Activated T-helper 1 cell treated with anti-CD3 and anti-CD28 coated beads, Interleukin-12 subunit alpha, Interleukin-12 subunit beta, Interleukin-2, Interleukin-4 antibody, amounts not matched to agents 30 ng/mL and 10 ng/mL and 1 ng/mL, durations not matched to agents 14 hours and 24 hours and 36 hours (primary cell): ENCODE data around the gene RAI1. TPM values are rescaled to one million over a fixed set of nuclear protein-coding genes. Genes with fewer than 3 reads are reported as not detected.

Experiments
- DNase-seq: peaks from one replicate; pipeline ENCODE4 v3.0.0; 2021; ENCODE audit warnings: low spot score
- H3K27ac Mint-ChIP-seq: one replicate; pipeline ENCODE4 v1.8.0; 2021; ENCODE audit warnings: mild to moderate bottlenecking, mixed read lengths
- H3K27me3 Mint-ChIP-seq: one replicate; pipeline ENCODE4 v1.8.0; 2022; ENCODE audit warnings: mild to moderate bottlenecking, moderate library complexity, mixed read lengths; ENCODE audit not compliant: insufficient read depth
- H3K36me3 Mint-ChIP-seq: one replicate; pipeline ENCODE4 v1.8.0; 2021; ENCODE audit warnings: low read depth, mixed read lengths
- H3K4me1 Mint-ChIP-seq: one replicate; pipeline ENCODE4 v1.8.0; 2021; ENCODE audit warnings: low read depth, mixed read lengths
- H3K4me3 Mint-ChIP-seq: one replicate; pipeline ENCODE4 v1.8.0; 2021; ENCODE audit warnings: mild to moderate bottlenecking, moderate library complexity, mixed read lengths
- H3K9me3 Mint-ChIP-seq: one replicate; pipeline ENCODE4 v1.8.0; 2021; ENCODE audit warnings: mixed read lengths
- intact Hi-C: fragments of 100-400 bp; cut with micrococcal nuclease; formaldehyde crosslinking; loops from one replicate; pipeline ENCODE4 v1.15.1; 2024
- total RNA-seq: library from RNA; stranded (reverse); gene quantifications from 2 replicates; pipeline ENCODE4 v1.2.3, GENCODE V29; 2022

Gene RAI1
- total RNA-seq, 1 donor from 2014 or later: 31.1 TPM

DNA sequence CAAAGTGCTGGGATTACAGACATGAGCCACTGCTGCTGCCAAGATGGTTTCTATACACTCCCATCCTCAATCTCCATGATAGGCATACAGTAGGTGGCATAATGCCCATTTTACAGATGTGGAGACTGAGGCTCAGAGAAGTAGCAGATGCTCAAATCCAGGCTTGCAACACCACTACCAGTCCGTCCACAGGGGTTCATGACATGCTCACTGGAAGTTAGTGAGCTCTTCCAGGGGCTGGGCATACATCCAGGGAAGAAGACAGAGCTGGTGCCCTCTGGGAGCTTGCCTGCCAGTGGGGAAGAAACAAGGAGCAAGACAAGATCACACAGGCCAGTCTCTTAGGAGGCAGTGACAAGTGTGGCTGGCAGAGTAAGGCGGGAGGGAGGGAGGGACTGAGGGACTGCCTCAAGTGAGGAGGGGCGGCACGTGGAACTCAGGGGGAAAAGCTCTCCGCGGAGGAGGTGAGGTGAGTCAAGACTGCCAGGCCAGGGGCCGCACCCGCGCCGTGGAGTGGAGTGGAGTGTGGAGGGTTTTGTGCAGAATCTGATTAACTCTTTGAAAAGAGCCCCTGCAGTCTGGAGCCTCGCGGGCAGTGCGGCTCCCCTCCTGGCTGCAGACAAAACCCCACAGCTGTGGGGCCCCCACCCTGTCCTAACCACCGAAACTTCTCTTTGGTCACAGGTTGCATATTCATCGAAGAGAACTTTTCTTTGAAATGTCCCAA is 127.6 kb downstream of the RAI1 start:
- H3K4me3 Mint-ChIP-seq: no peak overlapping the region
- H3K36me3 Mint-ChIP-seq: peaks cover 22% of the 10 kb centered on the region
- no peaks in the 10 kb centered on the region for H3K27me3 Mint-ChIP-seq
- no peaks in the 10 kb centered on the region for H3K9me3 Mint-ChIP-seq
- peaks cover 5% of the 10 kb centered on the region for H3K4me1 Mint-ChIP-seq
- intact Hi-C loops: no loop called here
- DNase-seq: no peak
- no peak overlapping the region for H3K27ac Mint-ChIP-seq

DNA sequence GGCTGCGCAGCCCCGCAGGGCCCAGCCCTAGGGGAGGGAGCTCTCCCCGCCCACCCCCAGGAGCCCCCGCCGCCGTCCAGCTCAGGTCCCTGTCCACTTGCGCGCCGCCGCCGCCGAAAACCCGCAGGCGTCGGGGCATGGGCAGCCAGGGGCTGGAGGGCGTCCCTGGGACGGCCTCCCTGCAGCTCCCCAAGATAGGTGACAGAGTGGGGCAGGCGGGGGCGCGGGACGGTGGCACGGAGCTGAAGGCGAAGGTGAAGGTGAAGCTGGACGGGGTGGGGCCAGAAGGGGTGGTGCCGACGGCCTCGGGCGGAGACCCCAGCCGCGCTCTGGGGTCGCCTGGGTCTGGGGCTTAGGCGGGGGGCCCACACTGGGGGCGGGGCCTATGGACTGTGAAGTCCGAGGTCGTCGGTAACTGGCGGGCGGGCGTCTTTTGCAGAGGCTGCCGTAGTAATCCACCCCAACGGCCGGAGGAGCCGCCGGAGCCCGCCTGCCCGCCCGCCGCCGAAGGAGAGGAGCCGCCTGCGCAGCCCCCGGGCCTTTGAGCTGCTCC is 128.3 kb downstream of the RAI1 start:
- peaks cover 21% of the 10 kb centered on the region for H3K36me3 Mint-ChIP-seq
- no peak overlapping the region for H3K27ac Mint-ChIP-seq
- H3K4me3 Mint-ChIP-seq: no peak overlapping the region
- DNase-seq: no peak
- peaks cover 5% of the 10 kb centered on the region for H3K4me1 Mint-ChIP-seq
- no peaks in the 10 kb centered on the region for H3K27me3 Mint-ChIP-seq
- intact Hi-C loops: loop anchor here (5.0 kb wide), 1 partner anchor 223 kb away; no protein-coding TSS in a partner anchor
- H3K9me3 Mint-ChIP-seq: no peaks in the 10 kb centered on the region

DNA sequence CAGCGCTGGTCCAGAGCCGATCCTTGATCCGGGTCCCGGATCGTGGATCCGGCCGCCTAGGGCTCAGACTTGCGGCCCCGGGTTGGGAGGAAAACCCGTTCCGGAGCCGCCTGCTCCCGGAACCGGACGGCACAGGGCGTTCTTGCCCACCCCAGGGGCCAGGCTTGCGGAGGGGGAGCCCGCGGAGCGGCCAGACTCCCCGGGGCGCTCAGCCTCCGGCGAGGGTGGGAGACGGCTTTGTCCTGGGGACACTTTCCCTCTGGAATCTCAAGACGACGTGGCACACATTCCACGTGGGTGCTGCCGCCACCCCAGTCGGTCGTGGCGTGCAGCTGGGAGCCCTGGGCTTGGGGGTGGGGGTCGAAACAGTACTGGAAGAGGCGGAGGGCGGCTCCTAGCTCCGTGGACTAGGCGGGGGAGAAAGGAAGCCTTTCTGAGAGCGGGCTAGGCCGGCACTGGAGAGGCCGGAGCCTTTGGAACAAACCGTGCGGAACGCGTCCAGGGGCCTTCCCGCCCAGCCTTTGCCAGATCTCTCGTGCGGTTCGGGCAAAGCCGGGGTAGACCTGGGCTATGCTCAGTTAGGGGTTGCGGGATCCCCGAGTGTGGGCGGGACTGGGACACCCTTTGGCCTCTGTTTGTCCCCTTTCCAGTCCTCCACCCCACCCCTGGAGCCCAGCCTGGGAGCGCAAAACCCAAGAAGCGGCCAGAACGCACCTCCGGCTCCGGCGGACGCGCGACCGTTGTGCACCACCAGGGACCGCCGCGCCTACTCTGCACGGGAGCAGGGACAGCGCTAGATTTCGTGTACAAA is 129.0 kb downstream of the RAI1 start:
- intact Hi-C loops: loop anchor here (5.0 kb wide), 1 partner anchor 222 kb away; no protein-coding TSS in a partner anchor
- no peaks in the 10 kb centered on the region for H3K9me3 Mint-ChIP-seq
- DNase-seq: no peak

DNA sequence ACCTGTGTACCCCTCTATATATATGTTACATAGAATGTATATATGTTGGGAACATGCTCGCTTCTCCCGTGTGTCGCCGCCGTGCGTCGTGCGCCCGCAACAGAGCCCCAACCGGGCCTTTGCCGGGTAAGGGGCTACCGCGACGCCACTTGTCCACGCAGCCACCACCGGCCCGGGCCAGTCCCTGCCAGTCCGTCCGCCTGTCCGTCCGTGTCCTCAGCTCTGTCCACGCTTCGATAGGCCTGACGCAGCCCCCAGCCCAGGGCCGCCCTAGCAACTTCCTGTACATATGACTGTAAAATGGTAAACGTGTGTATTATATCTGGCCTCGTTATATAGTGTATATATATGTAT is 129.6 kb downstream of the RAI1 start:
- no peaks in the 10 kb centered on the region for H3K9me3 Mint-ChIP-seq
- DNase-seq: no peak
- no peaks in the 10 kb centered on the region for H3K27me3 Mint-ChIP-seq
- no peak overlapping the region for H3K27ac Mint-ChIP-seq
- H3K4me1 Mint-ChIP-seq: peaks cover 5% of the 10 kb centered on the region
- H3K36me3 Mint-ChIP-seq: peaks cover 25% of the 10 kb centered on the region
- intact Hi-C loops: loop anchor here (5.0 kb wide), 1 partner anchor 221 kb away; no protein-coding TSS in a partner anchor
- no peak overlapping the region for H3K4me3 Mint-ChIP-seq

More for the DNA sequence above, 129.0 kb downstream of the RAI1 start:
- H3K4me3 Mint-ChIP-seq: no peak overlapping the region
- H3K36me3 Mint-ChIP-seq: peaks cover 25% of the 10 kb centered on the region
- peaks cover 5% of the 10 kb centered on the region for H3K4me1 Mint-ChIP-seq
- H3K27ac Mint-ChIP-seq: no peak overlapping the region
- no peaks in the 10 kb centered on the region for H3K27me3 Mint-ChIP-seq

DNA sequence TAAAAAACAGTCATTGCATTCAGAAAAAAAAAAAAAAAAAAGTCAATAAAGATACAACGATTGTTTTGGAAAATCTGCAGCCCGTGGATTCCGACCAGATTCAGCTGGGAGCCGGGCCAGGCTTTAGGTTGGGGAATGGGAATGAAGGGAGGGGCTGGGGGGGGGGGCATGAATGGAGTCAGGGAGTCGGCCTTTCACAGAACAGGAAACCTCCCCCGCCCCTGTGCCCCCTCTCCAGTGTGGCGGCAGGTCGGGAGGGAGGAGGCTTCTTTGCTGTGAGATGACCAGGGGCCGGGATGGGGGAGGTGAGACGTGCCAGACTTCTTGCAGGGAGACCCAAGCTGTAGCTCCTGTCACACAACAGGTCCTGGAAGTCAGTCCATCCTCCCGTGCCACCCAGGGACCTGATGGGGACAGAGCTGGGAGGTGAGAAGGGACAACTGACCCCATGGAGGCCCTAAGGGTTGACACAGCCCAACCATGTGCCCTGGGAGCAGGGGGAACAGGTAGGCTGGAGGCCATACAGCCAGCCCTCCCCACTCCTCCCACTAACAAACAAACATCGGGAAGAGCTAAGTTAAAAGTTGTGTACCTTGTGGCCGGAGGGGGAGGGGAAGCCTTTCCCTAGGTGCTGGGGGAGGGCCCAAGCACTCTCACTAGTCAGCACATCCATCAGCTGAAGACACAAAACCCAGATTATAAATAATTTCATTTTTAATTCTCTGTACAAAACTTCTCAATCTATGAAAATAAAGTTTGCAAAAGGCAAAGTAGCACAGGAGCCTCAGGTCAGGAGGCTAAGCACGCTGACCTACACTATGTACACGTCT is 130.3 kb downstream of the RAI1 start:
- DNase-seq: no peak
- H3K27me3 Mint-ChIP-seq: no peaks in the 10 kb centered on the region
- H3K4me3 Mint-ChIP-seq: no peak overlapping the region
- H3K4me1 Mint-ChIP-seq: peaks cover 5% of the 10 kb centered on the region
- H3K27ac Mint-ChIP-seq: no peak overlapping the region
- H3K9me3 Mint-ChIP-seq: no peaks in the 10 kb centered on the region
- intact Hi-C loops: loop anchor here (1.0 to 5.0 kb wide), 4 partner anchors 42 to 221 kb away; no protein-coding TSS in a partner anchor
- peaks cover 26% of the 10 kb centered on the region for H3K36me3 Mint-ChIP-seq

DNA sequence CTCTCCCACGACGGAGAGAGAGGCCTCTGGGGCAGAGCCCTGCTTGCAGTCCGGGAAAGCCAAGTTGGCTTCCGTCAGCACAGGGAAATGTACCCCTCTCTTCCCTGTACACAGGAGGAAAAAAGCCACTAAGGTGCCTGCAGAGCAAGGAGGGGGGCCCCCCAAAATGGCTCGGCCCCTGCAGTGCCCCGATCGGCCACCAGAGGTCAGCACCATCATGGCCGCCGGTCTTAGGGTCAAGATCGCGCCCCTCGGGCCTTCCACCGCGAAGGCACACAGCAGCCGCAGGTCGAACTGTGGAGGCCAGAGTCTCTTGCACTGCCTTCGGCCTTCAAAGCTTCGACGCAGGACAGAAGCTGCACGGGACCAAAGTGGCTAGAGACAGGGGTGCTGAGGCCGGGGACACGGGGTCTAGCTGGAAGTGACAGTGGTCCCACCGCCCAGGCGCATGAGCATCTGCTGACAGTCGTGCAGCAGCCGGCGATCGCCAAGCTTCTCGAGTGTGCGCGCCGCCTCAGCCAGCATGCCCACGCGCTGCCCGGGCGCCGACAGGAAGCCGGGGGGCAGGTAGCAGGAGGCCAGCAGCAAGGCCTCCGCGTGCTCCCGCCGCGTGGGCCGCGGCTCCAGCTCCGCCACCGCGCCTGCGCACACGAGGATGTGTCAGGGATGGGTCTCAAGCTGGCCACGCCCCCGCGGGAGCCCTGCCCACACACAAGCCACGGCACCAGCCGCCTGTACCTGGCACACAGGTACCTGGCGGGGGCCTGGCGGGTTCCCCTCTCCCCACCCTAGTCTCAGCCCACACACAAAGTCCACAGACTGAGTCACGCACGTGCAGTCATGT is 131.2 kb downstream of the RAI1 start:
- peak; percentile 40 for DNase-seq
- peaks cover 29% of the 10 kb centered on the region for H3K36me3 Mint-ChIP-seq
- H3K4me3 Mint-ChIP-seq: no peak overlapping the region
- peaks cover 5% of the 10 kb centered on the region for H3K4me1 Mint-ChIP-seq
- H3K27ac Mint-ChIP-seq: no peak overlapping the region
- no peaks in the 10 kb centered on the region for H3K9me3 Mint-ChIP-seq
- intact Hi-C loops: loop anchor here (1.0 to 5.0 kb wide), 4 partner anchors 41 to 220 kb away; no protein-coding TSS in a partner anchor
- no peaks in the 10 kb centered on the region for H3K27me3 Mint-ChIP-seq

DNA sequence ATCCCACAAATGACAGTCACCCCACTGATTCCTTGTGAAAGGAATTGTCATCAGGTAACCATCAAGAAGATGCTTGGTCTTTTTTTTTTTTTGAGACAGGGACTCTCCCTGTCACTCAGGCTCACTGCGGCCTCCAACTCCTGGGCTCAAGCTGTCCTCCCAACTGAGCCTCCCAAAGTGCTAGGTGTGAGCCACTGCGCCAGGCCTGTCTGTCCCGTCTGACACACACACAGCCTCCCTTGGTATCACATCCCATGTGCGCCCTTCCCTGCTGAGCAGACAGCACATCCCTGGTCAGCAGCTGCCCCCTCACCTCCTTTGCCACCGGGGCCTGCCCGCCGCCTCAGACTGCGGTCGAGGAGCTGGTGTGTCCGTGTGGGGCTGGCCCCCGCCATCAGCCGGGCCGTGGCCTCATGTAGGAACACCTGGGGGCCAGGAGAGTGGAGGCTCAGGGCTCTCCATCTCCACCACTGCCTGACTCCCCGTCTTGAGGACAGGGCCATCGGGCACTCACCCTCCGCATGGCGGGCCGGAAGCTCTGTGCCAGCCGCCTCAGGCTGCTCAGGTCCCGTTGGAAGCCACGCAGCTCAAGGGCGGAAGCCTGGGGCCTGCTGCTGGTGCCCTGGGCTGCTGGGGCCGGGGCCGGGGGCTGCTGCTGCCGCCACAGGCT is 131.9 kb downstream of the RAI1 start:
- Mint-ChIP-seq H3K4me1 (peaks cover 6% of the 10 kb centered on the region), H3K27me3 (no peaks in the 10 kb centered on the region), H3K27ac (no peak overlapping the region), H3K4me3 (no peak overlapping the region), H3K9me3 (no peaks in the 10 kb centered on the region), H3K36me3 (peaks cover 32% of the 10 kb centered on the region)
- DNase-seq: no peak
- intact Hi-C loops: loop anchor here (5.0 kb wide), 1 partner anchor 219 kb away; no protein-coding TSS in a partner anchor

DNA sequence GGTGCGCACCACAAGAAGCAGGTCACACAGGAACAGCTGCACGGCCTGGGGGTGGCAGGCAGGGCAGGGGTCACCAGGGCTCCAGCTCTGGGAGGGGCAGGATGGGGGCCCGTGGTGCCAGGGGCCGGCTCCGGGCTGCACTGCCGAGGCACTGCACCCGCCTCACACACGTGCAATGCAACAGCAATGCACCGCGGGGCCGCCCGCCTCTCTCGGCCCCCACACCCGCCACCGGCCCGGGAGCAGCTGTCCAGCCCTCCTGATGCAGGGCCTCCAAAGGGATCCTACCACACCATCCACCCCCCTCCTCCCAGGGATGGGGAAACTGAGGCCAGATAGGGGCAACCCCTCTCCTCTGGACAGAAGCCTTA is 132.5 kb downstream of the RAI1 start:
- Mint-ChIP-seq H3K27me3 (no peaks in the 10 kb centered on the region), H3K27ac (no peak overlapping the region), H3K4me1 (peaks cover 9% of the 10 kb centered on the region), H3K36me3 (peaks cover 35% of the 10 kb centered on the region), H3K9me3 (no peaks in the 10 kb centered on the region), H3K4me3 (no peak overlapping the region)
- intact Hi-C loops: loop anchor here (5.0 kb wide), 1 partner anchor 219 kb away; no protein-coding TSS in a partner anchor
- DNase-seq: no peak

DNA sequence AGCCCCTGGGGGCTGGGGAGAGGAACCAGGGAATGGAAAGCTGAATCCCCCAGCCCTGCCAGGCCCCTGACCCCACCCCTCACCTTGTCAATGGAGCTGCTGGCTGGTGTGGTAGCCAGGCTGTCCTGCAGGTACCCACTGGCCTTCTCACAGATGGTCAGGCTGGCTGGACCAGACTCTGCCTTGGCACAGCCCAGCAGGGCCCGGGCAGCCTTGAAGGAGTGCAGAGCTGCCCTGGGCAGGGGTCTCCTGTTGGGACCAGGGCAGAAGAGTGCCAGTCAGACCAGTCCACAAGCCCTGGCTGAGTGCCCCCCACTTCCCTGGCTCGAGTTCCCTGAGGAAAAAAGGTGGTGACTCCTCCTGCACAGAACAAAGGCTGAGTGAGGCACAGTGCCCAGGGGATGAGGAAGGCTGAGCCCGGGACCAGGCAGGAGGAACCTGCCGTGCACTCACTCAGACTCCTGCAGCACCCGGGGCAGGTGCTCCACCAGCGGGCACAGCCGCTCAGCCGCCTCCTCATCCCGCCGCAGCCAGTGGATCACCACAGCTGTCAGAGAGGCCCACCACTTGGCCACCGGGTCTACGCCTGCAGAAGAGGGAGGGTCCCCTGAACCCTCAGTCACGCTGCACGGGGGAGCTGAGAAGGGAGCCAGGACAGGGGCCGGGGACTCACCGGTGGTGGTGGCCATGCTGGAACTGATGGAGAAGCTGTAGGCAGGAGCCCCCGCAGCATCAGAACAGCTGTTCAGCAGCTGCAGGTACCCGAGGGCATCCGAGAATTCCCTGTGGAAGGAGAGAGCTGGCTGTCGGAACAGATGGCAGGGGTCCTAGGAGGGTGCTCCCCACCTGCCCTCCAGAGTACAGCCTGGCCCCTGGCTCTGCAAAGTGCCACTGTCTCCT is 133.2 kb downstream of the RAI1 start:
- peaks cover 14% of the 10 kb centered on the region for H3K4me1 Mint-ChIP-seq
- DNase-seq: no peak
- intact Hi-C loops: loop anchor here (5.0 kb wide), 1 partner anchor 218 kb away; no protein-coding TSS in a partner anchor
- no peaks in the 10 kb centered on the region for H3K27me3 Mint-ChIP-seq
- no peak overlapping the region for H3K4me3 Mint-ChIP-seq
- no peak overlapping the region for H3K27ac Mint-ChIP-seq
- H3K9me3 Mint-ChIP-seq: no peaks in the 10 kb centered on the region
- peaks cover 38% of the 10 kb centered on the region for H3K36me3 Mint-ChIP-seq

DNA sequence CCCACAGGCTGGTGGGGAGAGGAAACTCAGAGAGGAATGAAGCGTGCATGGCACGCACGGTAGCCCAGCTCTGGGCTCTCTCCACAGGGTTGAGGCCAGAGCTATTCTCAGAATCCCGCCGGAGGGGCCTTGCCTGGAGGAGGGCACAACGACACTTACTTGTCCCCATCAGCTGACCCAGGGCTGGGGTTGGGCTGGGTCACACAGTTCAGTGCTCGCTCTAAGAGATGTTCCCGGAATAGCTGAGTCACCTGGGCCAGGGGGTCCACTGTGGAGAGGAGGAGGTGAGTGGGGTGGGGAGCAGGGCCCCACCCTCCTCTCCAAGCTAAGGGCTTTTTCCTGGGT is 133.8 kb downstream of the RAI1 start:
- H3K27ac Mint-ChIP-seq: no peak overlapping the region
- H3K4me1 Mint-ChIP-seq: peaks cover 20% of the 10 kb centered on the region
- no peak overlapping the region for H3K4me3 Mint-ChIP-seq
- H3K27me3 Mint-ChIP-seq: no peaks in the 10 kb centered on the region
- DNase-seq: no peak
- H3K36me3 Mint-ChIP-seq: peaks cover 44% of the 10 kb centered on the region
- no peaks in the 10 kb centered on the region for H3K9me3 Mint-ChIP-seq
- intact Hi-C loops: no loop called here
